ENCODE measurements around the gene TAPBPL.

TAPBPL gene

GRCh38 chr12:6438345-6438744, 13.5 kb upstream of the TAPBPL start:
- TF ChIP-seq POLR2AphosphoS5 (IDR thresholded peaks at IDR 0.05; ENCODE audit: low read depth, low read length) = no peak
- no peak for TF ChIP-seq REST (IDR thresholded peaks at IDR 0.05; ENCODE audit: insufficient read depth in 1 of 2, low read depth in 2 of 2, low read length in 2 of 2)
- TF ChIP-seq FOXP2 (optimal IDR thresholded peaks at IDR 0.05; ENCODE audit: borderline replicate concordance, extremely low read depth, extremely low read length, insufficient read depth) = no peak

GRCh38 chr12:6440391-6440790, 11.5 kb upstream of the TAPBPL start:
- TF ChIP-seq POLR2AphosphoS5 (IDR thresholded peaks at IDR 0.05; ENCODE audit: low read depth, low read length) (no peak), TAF1 (IDR thresholded peaks at IDR 0.05; ENCODE audit: borderline replicate concordance, insufficient read depth, low read length) (no peak), FOXP2 (optimal IDR thresholded peaks at IDR 0.05; ENCODE audit: borderline replicate concordance, extremely low read depth, extremely low read length, insufficient read depth) (no peak), SIN3A (IDR thresholded peaks at IDR 0.05; ENCODE audit: borderline replicate concordance, insufficient read depth, low read length) (no peak), REST (IDR thresholded peaks at IDR 0.05; ENCODE audit: insufficient read depth in 1 of 2, low read depth in 2 of 2, low read length in 2 of 2) (no peak)

- TF ChIP-seq REST (IDR thresholded peaks at IDR 0.05; ENCODE audit: insufficient read depth in 1 of 2, low read depth in 2 of 2, low read length in 2 of 2) = no peak
- TF ChIP-seq SIN3A (IDR thresholded peaks at IDR 0.05; ENCODE audit: borderline replicate concordance, insufficient read depth, low read length) = no peak
- TF ChIP-seq TAF1 (IDR thresholded peaks at IDR 0.05; ENCODE audit: borderline replicate concordance, insufficient read depth, low read length) = no peak
- TF ChIP-seq POLR2AphosphoS5 (IDR thresholded peaks at IDR 0.05; ENCODE audit: low read depth, low read length) = no peak
- TF ChIP-seq FOXP2 (optimal IDR thresholded peaks at IDR 0.05; ENCODE audit: borderline replicate concordance, extremely low read depth, extremely low read length, insufficient read depth) = no peak
These were observed 9.0 kb upstream of the TAPBPL start for GRCh38 chr12:6442836-6443235.

GRCh38 chr12:6443361-6443983, 8.4 kb upstream of the TAPBPL start:
- no peak for TF ChIP-seq FOXP2 (optimal IDR thresholded peaks at IDR 0.05; ENCODE audit: borderline replicate concordance, extremely low read depth, extremely low read length, insufficient read depth)
- TF ChIP-seq TAF1 (IDR thresholded peaks at IDR 0.05; ENCODE audit: borderline replicate concordance, insufficient read depth, low read length) = no peak
- no peak for TF ChIP-seq POLR2AphosphoS5 (IDR thresholded peaks at IDR 0.05; ENCODE audit: low read depth, low read length)
- TF ChIP-seq REST (IDR thresholded peaks at IDR 0.05; ENCODE audit: insufficient read depth in 1 of 2, low read depth in 2 of 2, low read length in 2 of 2) = no peak
- TF ChIP-seq SIN3A (IDR thresholded peaks at IDR 0.05; ENCODE audit: borderline replicate concordance, insufficient read depth, low read length) = no peak

GRCh38 chr12:6444031-6444430, 7.8 kb upstream of the TAPBPL start:
- TF ChIP-seq TAF1 (IDR thresholded peaks at IDR 0.05; ENCODE audit: borderline replicate concordance, insufficient read depth, low read length) (no peak), REST (IDR thresholded peaks at IDR 0.05; ENCODE audit: insufficient read depth in 1 of 2, low read depth in 2 of 2, low read length in 2 of 2) (no peak), FOXP2 (optimal IDR thresholded peaks at IDR 0.05; ENCODE audit: borderline replicate concordance, extremely low read depth, extremely low read length, insufficient read depth) (no peak), POLR2AphosphoS5 (IDR thresholded peaks at IDR 0.05; ENCODE audit: low read depth, low read length) (no peak), SIN3A (IDR thresholded peaks at IDR 0.05; ENCODE audit: borderline replicate concordance, insufficient read depth, low read length) (no peak)
